ENCODE data around the gene GABRR3.

DNA sequence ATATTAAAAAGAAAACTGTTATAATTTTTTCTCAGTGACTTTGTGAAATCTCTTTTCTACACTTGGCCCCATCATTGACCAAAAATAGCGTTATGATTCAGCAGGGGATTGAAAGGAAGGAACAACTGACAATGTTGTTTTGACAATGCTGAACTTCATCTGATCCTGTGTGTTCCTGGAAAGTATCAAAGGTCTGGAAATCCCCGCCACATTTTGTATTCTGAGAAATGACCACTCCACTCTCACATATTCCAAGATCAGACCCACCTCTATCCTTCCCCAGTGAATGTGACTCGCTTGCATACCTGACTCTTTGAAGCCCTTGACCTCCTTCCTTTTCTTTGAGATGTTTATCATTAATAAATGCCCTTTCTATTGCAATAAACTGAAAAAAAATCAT lies 53.2 kb downstream of the GABRR3 start:
- TF ChIP-seq CTCF (IDR thresholded peaks at IDR 0.05; ENCODE audit: low read depth, low read length, poor library complexity, severe bottlenecking) (no peak), EZH2phosphoT487 (IDR thresholded peaks at IDR 0.05; ENCODE audit: borderline replicate concordance, low read length) (no peak)
